ENCODE data around the gene PFDN6.
"Not testable (repeated sequence)": the region's sequence is repeated elsewhere in the genome, so short reads cannot be mapped to it uniquely, and the experiment has no call there.

DNA sequence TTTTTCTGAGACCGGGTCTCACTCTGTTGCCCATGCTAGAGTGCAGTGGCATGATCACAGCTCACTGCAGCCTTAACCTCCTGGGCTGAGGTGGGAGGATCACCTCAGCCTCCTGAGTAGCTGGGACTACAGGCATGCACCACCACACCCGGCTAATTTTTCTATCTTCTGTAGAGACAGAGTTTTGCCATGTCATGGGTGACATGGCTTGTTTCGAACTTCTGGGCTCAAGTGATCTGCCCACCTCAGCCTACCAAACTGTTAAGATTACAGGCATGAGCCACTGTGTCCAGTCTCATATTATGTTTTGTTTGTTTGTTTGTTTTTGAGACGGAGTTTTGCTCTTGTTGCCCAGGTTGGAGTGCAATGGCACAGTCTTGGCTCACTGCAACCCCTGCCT, 4.2 kb upstream of the PFDN6 start:
- TF ChIP-seq, protein P1, sequence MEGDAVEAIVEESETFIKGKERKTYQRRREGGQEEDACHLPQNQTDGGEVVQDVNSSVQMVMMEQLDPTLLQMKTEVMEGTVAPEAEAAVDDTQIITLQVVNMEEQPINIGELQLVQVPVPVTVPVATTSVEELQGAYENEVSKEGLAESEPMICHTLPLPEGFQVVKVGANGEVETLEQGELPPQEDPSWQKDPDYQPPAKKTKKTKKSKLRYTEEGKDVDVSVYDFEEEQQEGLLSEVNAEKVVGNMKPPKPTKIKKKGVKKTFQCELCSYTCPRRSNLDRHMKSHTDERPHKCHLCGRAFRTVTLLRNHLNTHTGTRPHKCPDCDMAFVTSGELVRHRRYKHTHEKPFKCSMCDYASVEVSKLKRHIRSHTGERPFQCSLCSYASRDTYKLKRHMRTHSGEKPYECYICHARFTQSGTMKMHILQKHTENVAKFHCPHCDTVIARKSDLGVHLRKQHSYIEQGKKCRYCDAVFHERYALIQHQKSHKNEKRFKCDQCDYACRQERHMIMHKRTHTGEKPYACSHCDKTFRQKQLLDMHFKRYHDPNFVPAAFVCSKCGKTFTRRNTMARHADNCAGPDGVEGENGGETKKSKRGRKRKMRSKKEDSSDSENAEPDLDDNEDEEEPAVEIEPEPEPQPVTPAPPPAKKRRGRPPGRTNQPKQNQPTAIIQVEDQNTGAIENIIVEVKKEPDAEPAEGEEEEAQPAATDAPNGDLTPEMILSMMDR (IDR thresholded peaks at IDR 0.05) = not testable (repeated sequence)
- not testable (repeated sequence) for TF ChIP-seq POLR2A (IDR thresholded peaks at IDR 0.05)

All from tibial nerve (tissue), 3 donors.